PC-9 (cell line): ENCODE results near the gene RFC4. TPM values are rescaled to one million over a fixed set of nuclear protein-coding genes. Genes with fewer than 3 reads are reported as not detected.
A peak's percentile ranks its signal among the peaks of the same experiment; 100 is the strongest.
"Not testable (repeated sequence)": the region's sequence is repeated elsewhere in the genome, so short reads cannot be mapped to it uniquely, and the experiment has no call there.

Experiments
- BruUV-seq: library from RNA; stranded (reverse); fragments of 400-500 nt; replicated peaks from 2 replicates; lab custom pipeline; 2021; lab: Mats Ljungman, UMichigan
- CTCF ChIA-PET: fragments of 300-600 bp; sonication (Branson Sonifier 250); formaldehyde crosslinking; loops from one replicate; lab custom pipeline; 2022; ENCODE audit warnings: antibody characterized with exemption; lab: Charles Lee
- POLR2A ChIA-PET: fragments of 300-600 bp; sonication (Branson Sonifier 250); formaldehyde crosslinking; loops from one replicate; lab custom pipeline; 2022; ENCODE audit warnings: antibody characterized with exemption; ENCODE audit not compliant: unreplicated experiment; lab: Charles Lee
- DNase-seq, 2 experiments: peaks; one replicate each; pipeline versions ENCODE4 v3.0.0 to v3.0.0-alpha.2; 2015 to 2022; ENCODE audit warnings: mixed read lengths in 1 of 2
- H2AFZ ChIP-seq: fragments of 200-600 bp; sonication (generic); 2 replicates; pipeline ENCODE4 v1.8.1; 2017; ENCODE audit warnings: antibody characterized with exemption
- H3F3A ChIP-seq: fragments of 200-600 bp; sonication (generic); 2 replicates; pipeline ENCODE4 v1.8.1; 2017; ENCODE audit warnings: antibody characterized with exemption, mild to moderate bottlenecking, low read depth; ENCODE audit not compliant: insufficient read depth
- H3K27ac ChIP-seq: fragments of 200-600 bp; sonication (generic); 2 replicates; pipeline ENCODE4 v1.6.1; 2016; ENCODE audit warnings: mixed run types
- H3K27me3 ChIP-seq: fragments of 200-600 bp; sonication (generic); 2 replicates; pipeline ENCODE4 v1.6.1; 2016; ENCODE audit warnings: low read depth, mixed run types; ENCODE audit not compliant: insufficient read depth
- H3K36me3 ChIP-seq: fragments of 200-600 bp; sonication (generic); 2 replicates; pipeline ENCODE4 v1.6.1; 2016; ENCODE audit warnings: low read depth, mixed run types
- H3K4me1 ChIP-seq: fragments of 200-600 bp; sonication (generic); replicated peaks from 2 replicates; pipeline ENCODE4 v1.6.1; 2016; ENCODE audit warnings: mixed run types; ENCODE audit not compliant: insufficient read depth
- H3K4me2 ChIP-seq: fragments of 200-600 bp; sonication (generic); 2 replicates; pipeline ENCODE4 v1.6.1; 2017; ENCODE audit warnings: mixed run types
- H3K4me3 ChIP-seq: fragments of 200-600 bp; sonication (generic); 2 replicates; pipeline ENCODE4 v1.6.1; 2016; ENCODE audit warnings: mixed run types
- H3K79me2 ChIP-seq: fragments of 200-600 bp; sonication (generic); 2 replicates; pipeline ENCODE4 v1.6.1; 2017; ENCODE audit warnings: low read depth, mixed run types
- H3K9me2 ChIP-seq: fragments of 200-600 bp; sonication (generic); 2 replicates; pipeline ENCODE4 v1.8.1; 2017; ENCODE audit warnings: mild to moderate bottlenecking; ENCODE audit not compliant: insufficient read depth
- H3K9me3 ChIP-seq: fragments of 200-600 bp; sonication (generic); 2 replicates; pipeline ENCODE4 v1.8.1; 2016; ENCODE audit warnings: low read depth; ENCODE audit not compliant: insufficient read depth
- H4K20me1 ChIP-seq: fragments of 200-600 bp; sonication (generic); 2 replicates; pipeline ENCODE4 v1.8.1; 2017; ENCODE audit not compliant: insufficient read depth
- EZH2 ChIP-seq: fragments of 200-600 bp; sonication (generic); IDR thresholded peaks from 2 replicates; pipeline ENCODE4 v1.8.0; 2017; ENCODE audit warnings: antibody characterized with exemption, low read depth
- intact Hi-C: fragments of 100-400 bp; cut with micrococcal nuclease; formaldehyde crosslinking; loops from one replicate; pipeline ENCODE4 v1.10.0; 2022; ENCODE audit not compliant: unreplicated experiment
- total RNA-seq: library from RNA; stranded (reverse); gene quantifications from 2 replicates; pipeline ENCODE4 v1.2.3, GENCODE V29; 2021
- TF ChIP-seq, protein P1 (sequence below): fragments of 200-600 bp; sonication (generic); conservative IDR thresholded peaks from 2 replicates; pipeline ENCODE4 v1.6.1; 2017; ENCODE audit warnings: mixed run types, antibody characterized with exemption, mild to moderate bottlenecking, moderate library complexity

The RFC4 gene
- total RNA-seq, 1 experiment from 2014 or later = 94.5 TPM

DNA sequence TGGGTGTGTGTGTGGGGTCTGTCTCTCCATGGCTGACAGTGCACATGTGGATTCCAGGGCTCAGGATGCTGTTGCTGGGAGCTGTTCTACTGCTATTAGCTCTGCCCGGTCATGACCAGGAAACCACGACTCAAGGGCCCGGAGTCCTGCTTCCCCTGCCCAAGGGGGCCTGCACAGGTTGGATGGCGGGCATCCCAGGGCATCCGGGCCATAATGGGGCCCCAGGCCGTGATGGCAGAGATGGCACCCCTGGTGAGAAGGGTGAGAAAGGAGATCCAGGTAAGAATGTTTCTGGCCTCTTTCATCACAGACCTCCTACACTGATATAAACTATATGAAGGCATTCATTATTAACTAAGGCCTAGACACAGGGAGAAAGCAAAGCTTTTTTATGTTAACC lies 46.7 kb upstream of the RFC4 start:
- no peak for TF ChIP-seq EZH2
- TF ChIP-seq, protein P1, sequence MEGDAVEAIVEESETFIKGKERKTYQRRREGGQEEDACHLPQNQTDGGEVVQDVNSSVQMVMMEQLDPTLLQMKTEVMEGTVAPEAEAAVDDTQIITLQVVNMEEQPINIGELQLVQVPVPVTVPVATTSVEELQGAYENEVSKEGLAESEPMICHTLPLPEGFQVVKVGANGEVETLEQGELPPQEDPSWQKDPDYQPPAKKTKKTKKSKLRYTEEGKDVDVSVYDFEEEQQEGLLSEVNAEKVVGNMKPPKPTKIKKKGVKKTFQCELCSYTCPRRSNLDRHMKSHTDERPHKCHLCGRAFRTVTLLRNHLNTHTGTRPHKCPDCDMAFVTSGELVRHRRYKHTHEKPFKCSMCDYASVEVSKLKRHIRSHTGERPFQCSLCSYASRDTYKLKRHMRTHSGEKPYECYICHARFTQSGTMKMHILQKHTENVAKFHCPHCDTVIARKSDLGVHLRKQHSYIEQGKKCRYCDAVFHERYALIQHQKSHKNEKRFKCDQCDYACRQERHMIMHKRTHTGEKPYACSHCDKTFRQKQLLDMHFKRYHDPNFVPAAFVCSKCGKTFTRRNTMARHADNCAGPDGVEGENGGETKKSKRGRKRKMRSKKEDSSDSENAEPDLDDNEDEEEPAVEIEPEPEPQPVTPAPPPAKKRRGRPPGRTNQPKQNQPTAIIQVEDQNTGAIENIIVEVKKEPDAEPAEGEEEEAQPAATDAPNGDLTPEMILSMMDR = no peak
- ChIA-PET POLR2A (no interaction called here), CTCF (no interaction called here)
- no peaks in the 10 kb centered on the region for H3K4me1 ChIP-seq
- intact Hi-C loops = no loop called here
- no peaks in the 10 kb centered on the region for H3K9me2 ChIP-seq
- no TSS peak for BruUV-seq
- no peaks in the 10 kb centered on the region for H3K36me3 ChIP-seq
- no peaks in the 10 kb centered on the region for H3K9me3 ChIP-seq
- H3K4me2 ChIP-seq = no peak overlapping the region
- H3K27ac ChIP-seq = no peak overlapping the region
- no peaks in the 10 kb centered on the region for H3K27me3 ChIP-seq
- no peak overlapping the region for H2AFZ ChIP-seq
- no peak for DNase-seq
- no peak overlapping the region for H3K4me3 ChIP-seq
- H3F3A ChIP-seq = no peaks in the 10 kb centered on the region
- H4K20me1 ChIP-seq = no peaks in the 10 kb centered on the region
- no peaks in the 10 kb centered on the region for H3K79me2 ChIP-seq

DNA sequence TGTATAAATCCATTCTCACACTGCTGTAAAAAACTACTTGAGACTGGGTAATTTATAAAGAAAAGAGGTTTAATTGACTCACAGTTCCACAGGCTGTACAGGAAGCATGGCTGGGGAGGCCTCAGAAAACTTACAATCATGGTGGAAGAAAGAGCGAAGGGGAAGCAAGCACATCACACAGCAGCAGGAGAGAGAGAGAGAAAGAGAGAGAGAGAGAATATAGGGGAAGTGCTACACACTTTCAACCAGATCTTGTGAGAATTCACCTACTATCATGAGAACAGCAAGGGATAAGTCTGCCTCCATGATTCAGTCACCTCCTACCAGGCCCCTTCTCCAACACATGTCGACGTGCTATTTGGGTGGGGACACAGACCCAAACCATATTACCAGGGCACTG lies 45.6 kb upstream of the RFC4 start:
- H3K9me2 ChIP-seq, H3K79me2 ChIP-seq, H3K36me3 ChIP-seq, H3K4me1 ChIP-seq, CTCF ChIA-PET, intact Hi-C loops, H3K4me3 ChIP-seq, H3K27ac ChIP-seq, H2AFZ ChIP-seq, POLR2A ChIA-PET, H3K9me3 ChIP-seq, H3K4me2 ChIP-seq, H3K27me3 ChIP-seq, H3F3A ChIP-seq, DNase-seq, H4K20me1 ChIP-seq, BruUV-seq: not testable (repeated sequence)

DNA sequence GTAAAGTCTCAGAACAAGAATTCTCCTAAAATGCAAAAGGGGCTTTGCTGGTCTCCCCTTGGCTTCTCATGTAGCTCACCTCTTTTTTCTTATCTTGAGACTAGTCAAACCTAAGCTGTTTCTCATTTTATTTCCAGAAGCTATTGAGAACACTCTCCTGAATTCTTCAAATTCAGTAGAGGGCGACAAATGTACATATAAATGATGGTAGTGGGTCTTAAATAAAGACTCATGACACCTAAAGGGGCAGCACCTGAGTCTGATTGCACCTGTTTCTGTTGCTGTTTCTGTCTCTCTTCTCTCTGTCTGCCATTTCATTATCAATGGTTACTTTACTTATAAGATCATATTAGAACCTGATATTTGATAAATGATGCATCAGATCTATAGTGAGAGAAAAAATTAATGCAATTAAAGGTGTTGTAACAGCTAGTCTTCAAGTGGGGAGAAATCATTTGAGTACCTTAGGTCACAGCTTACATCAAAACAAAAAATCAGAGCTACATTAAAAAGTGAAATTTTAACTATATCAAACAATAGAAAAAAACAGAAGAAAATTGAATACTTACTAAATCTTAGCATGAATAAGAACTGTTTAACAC lies 43.2 kb upstream of the RFC4 start:
- no peak for TF ChIP-seq EZH2
- TF ChIP-seq, protein P1 = peak; percentile 81
- H3K4me3 ChIP-seq = no peak overlapping the region
- H2AFZ ChIP-seq = no peak overlapping the region
- 0 out of 2 replicates have a peak, but pooled peaks cover 7% of the 10 kb centered on the region for H3K27me3 ChIP-seq
- H3K36me3 ChIP-seq = no peaks in the 10 kb centered on the region
- no peaks in the 10 kb centered on the region for H3K9me2 ChIP-seq
- BruUV-seq = no TSS peak
- H3K9me3 ChIP-seq = no peaks in the 10 kb centered on the region
- no peaks in the 10 kb centered on the region for H3F3A ChIP-seq
- no peaks in the 10 kb centered on the region for H4K20me1 ChIP-seq
- H3K27ac ChIP-seq = no peak overlapping the region
- POLR2A ChIA-PET = interaction anchor here (0.6 to 0.7 kb wide), 3 partner anchors 171 to 749 kb away, joined by 3 to 10 read pairs (median 3); no protein-coding TSS in a partner anchor
- no peaks in the 10 kb centered on the region for H3K4me1 ChIP-seq
- DNase-seq = peak in 1 of 2 experiments; percentile 52
- no peak overlapping the region for H3K4me2 ChIP-seq
- CTCF ChIA-PET = interaction anchor here (0.6 to 1.7 kb wide), 16 partner anchors 29 to 832 kb away, joined by 3 to 19 read pairs (median 4); partner anchors contain the start of gene RPL39L
- H3K79me2 ChIP-seq = no peaks in the 10 kb centered on the region
- intact Hi-C loops = loop anchor here (1.0 to 5.0 kb wide), 6 partner anchors 81 to 829 kb away; partner anchors contain the start of gene ST6GAL1
